ENCODE data around the gene GMPPA. TPM values are rescaled to one million over a fixed set of nuclear protein-coding genes. Genes with fewer than 3 reads are reported as not detected.

The GMPPA gene
- total RNA-seq, 1 donor from 2014 or later = 33.9 TPM

- no peak for DNase-seq (ENCODE audit: extremely low read depth, low read depth, low spot score)
Observed at GRCh38 chr2:219517954-219518778, 19.5 kb downstream of the GMPPA start.

GRCh38 chr2:219519526-219519916 lies 20.8 kb downstream of the GMPPA start:
- DNase-seq (ENCODE audit: extremely low read depth, low read depth, low spot score) = no peak

- DNase-seq (ENCODE audit: extremely low read depth, low read depth, low spot score) = no peak
Observed at GRCh38 chr2:219520079-219520478, 21.4 kb downstream of the GMPPA start.

- no peak for DNase-seq (ENCODE audit: extremely low read depth, low read depth, low spot score)
Observed at GRCh38 chr2:219521066-219521880, 22.6 kb downstream of the GMPPA start.

- DNase-seq (ENCODE audit: extremely low read depth, low read depth, low spot score) = no peak
Observed at GRCh38 chr2:219522111-219523030, 23.7 kb downstream of the GMPPA start.

- no peak for DNase-seq (ENCODE audit: extremely low read depth, low read depth, low spot score)
Observed at GRCh38 chr2:219523031-219523671, 24.5 kb downstream of the GMPPA start.

GRCh38 chr2:219524817-219525216 lies 26.1 kb downstream of the GMPPA start:
- DNase-seq (ENCODE audit: extremely low read depth, low read depth, low spot score) = no peak

- DNase-seq (ENCODE audit: extremely low read depth, low read depth, low spot score) = no peak
Observed at GRCh38 chr2:219525533-219526232, 27.0 kb downstream of the GMPPA start.

- DNase-seq (ENCODE audit: extremely low read depth, low read depth, low spot score) = no peak
Observed at GRCh38 chr2:219526320-219527075, 27.8 kb downstream of the GMPPA start.

GRCh38 chr2:219527076-219527394 lies 28.3 kb downstream of the GMPPA start:
- no peak for DNase-seq (ENCODE audit: extremely low read depth, low read depth, low spot score)

- DNase-seq (ENCODE audit: extremely low read depth, low read depth, low spot score) = no peak
Observed at GRCh38 chr2:219527472-219527871, 28.8 kb downstream of the GMPPA start.

- DNase-seq (ENCODE audit: extremely low read depth, low read depth, low spot score) = no peak
Observed at GRCh38 chr2:219530048-219530963, 31.6 kb downstream of the GMPPA start.

GRCh38 chr2:219531639-219532377 lies 33.1 kb downstream of the GMPPA start:
- DNase-seq (ENCODE audit: extremely low read depth, low read depth, low spot score) = no peak

GRCh38 chr2:219532378-219532649 lies 33.6 kb downstream of the GMPPA start:
- DNase-seq (ENCODE audit: extremely low read depth, low read depth, low spot score) = no peak

GRCh38 chr2:219533930-219534661 lies 35.4 kb downstream of the GMPPA start:
- no peak for DNase-seq (ENCODE audit: extremely low read depth, low read depth, low spot score)

GRCh38 chr2:219536425-219536824 lies 37.7 kb downstream of the GMPPA start:
- no peak for DNase-seq (ENCODE audit: extremely low read depth, low read depth, low spot score)

- DNase-seq (ENCODE audit: extremely low read depth, low read depth, low spot score) = no peak
Observed at GRCh38 chr2:219536967-219537366, 38.3 kb downstream of the GMPPA start.

Measured in glomerular endothelial cell (primary cell).